ENCODE measurements around the gene PTH1R.

PTH1R gene

GRCh38 chr3:46901591-46902187 is 24.2 kb downstream of the PTH1R start:
- no peak overlapping the region for H3K27ac Mint-ChIP-seq
- H3K27me3 Mint-ChIP-seq (ENCODE audit: low read depth): peaks cover 16% of the 10 kb centered on the region
- no peaks in the 10 kb centered on the region for H3K36me3 Mint-ChIP-seq (ENCODE audit: low read depth)
- H3K9me3 Mint-ChIP-seq: no peaks in the 10 kb centered on the region
- peaks cover 2% of the 10 kb centered on the region for H3K4me1 Mint-ChIP-seq (ENCODE audit: low read depth)
- H3K4me3 Mint-ChIP-seq: no peak overlapping the region

GRCh38 chr3:46902188-46902631 is 24.7 kb downstream of the PTH1R start:
- no peak overlapping the region for H3K4me3 Mint-ChIP-seq
- H3K4me1 Mint-ChIP-seq (ENCODE audit: low read depth): peaks cover 2% of the 10 kb centered on the region
- H3K36me3 Mint-ChIP-seq (ENCODE audit: low read depth): no peaks in the 10 kb centered on the region
- H3K27me3 Mint-ChIP-seq (ENCODE audit: low read depth): peaks cover 16% of the 10 kb centered on the region
- H3K9me3 Mint-ChIP-seq: no peaks in the 10 kb centered on the region
- no peak overlapping the region for H3K27ac Mint-ChIP-seq

- H3K27ac Mint-ChIP-seq: no peak overlapping the region
- H3K4me1 Mint-ChIP-seq (ENCODE audit: low read depth): peaks cover 2% of the 10 kb centered on the region
- no peaks in the 10 kb centered on the region for H3K36me3 Mint-ChIP-seq (ENCODE audit: low read depth)
- no peaks in the 10 kb centered on the region for H3K9me3 Mint-ChIP-seq
- H3K4me3 Mint-ChIP-seq: no peak overlapping the region
- peaks cover 4% of the 10 kb centered on the region for H3K27me3 Mint-ChIP-seq (ENCODE audit: low read depth)
Measured at GRCh38 chr3:46903341-46904302, 26.1 kb downstream of the PTH1R start.

DNA sequence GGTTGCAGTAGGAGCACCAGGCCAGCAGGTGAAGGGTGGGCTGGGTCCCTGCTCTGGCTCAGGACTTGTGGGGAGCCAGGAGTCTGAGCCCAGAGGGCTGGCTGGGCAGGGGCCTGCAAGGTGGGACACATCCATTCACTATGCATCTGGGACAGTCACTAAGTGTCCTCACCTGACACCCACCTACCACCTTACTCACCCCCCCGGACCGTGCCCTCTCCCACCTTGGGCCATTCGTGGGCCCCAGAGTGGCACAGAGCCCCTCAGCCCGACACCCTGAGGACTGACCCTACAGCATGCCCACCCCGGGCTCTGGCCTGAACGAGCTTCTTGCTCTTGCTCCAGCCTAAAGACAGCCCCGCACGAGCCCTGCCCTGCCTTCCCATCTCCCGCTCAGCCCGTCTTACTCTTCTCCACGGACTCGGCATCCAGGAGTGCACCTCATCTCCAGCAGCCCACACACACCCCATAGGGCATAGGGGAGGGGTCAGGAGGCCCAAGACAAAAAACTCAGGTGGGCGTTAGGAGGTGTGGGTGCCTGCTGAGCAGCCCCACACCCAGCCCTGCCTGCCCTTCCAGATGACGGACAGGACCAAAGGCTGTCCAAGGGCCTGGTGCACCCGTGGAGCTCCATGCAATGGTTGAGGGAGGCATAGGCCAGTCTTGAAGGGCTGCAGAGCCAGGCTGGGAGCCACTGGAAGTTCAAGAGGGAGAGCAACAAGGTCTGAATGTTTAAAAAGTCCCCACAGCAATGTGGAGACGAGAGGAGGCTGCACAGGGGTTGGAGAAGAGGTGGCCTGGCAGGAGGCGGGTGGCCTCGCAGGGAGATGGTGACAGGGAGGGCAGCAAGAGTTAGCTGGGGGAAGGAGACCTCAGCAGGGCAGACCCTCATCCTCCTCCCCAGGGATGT is 27.0 kb downstream of the PTH1R start:
- H3K9me3 Mint-ChIP-seq: no peaks in the 10 kb centered on the region
- no peak overlapping the region for H3K4me3 Mint-ChIP-seq
- no peak overlapping the region for H3K27ac Mint-ChIP-seq
- no peaks in the 10 kb centered on the region for H3K27me3 Mint-ChIP-seq (ENCODE audit: low read depth)
- peaks cover 3% of the 10 kb centered on the region for H3K4me1 Mint-ChIP-seq (ENCODE audit: low read depth)
- no peaks in the 10 kb centered on the region for H3K36me3 Mint-ChIP-seq (ENCODE audit: low read depth)

- Mint-ChIP-seq H3K4me1 (ENCODE audit: low read depth) (peaks cover 3% of the 10 kb centered on the region), H3K36me3 (ENCODE audit: low read depth) (no peaks in the 10 kb centered on the region), H3K27ac (no peak overlapping the region), H3K27me3 (ENCODE audit: low read depth) (no peaks in the 10 kb centered on the region), H3K9me3 (no peaks in the 10 kb centered on the region), H3K4me3 (no peak overlapping the region)
Measured at GRCh38 chr3:46905213-46905560, 27.7 kb downstream of the PTH1R start.

GRCh38 chr3:46905661-46906451 is 28.3 kb downstream of the PTH1R start:
- H3K4me1 Mint-ChIP-seq (ENCODE audit: low read depth): peaks cover 3% of the 10 kb centered on the region
- no peak overlapping the region for H3K4me3 Mint-ChIP-seq

GRCh38 chr3:46906471-46907058 is 29.0 kb downstream of the PTH1R start:
- H3K4me3 Mint-ChIP-seq: no peak overlapping the region
- no peaks in the 10 kb centered on the region for H3K9me3 Mint-ChIP-seq
- H3K36me3 Mint-ChIP-seq (ENCODE audit: low read depth): no peaks in the 10 kb centered on the region
- no peak overlapping the region for H3K27ac Mint-ChIP-seq
- H3K27me3 Mint-ChIP-seq (ENCODE audit: low read depth): no peaks in the 10 kb centered on the region
- H3K4me1 Mint-ChIP-seq (ENCODE audit: low read depth): peaks cover 3% of the 10 kb centered on the region

More at GRCh38 chr3:46905661-46906451, 28.3 kb downstream of the PTH1R start:
- no peak overlapping the region for H3K27ac Mint-ChIP-seq
- no peaks in the 10 kb centered on the region for H3K36me3 Mint-ChIP-seq (ENCODE audit: low read depth)
- no peaks in the 10 kb centered on the region for H3K9me3 Mint-ChIP-seq
- H3K27me3 Mint-ChIP-seq (ENCODE audit: low read depth): no peaks in the 10 kb centered on the region

DNA sequence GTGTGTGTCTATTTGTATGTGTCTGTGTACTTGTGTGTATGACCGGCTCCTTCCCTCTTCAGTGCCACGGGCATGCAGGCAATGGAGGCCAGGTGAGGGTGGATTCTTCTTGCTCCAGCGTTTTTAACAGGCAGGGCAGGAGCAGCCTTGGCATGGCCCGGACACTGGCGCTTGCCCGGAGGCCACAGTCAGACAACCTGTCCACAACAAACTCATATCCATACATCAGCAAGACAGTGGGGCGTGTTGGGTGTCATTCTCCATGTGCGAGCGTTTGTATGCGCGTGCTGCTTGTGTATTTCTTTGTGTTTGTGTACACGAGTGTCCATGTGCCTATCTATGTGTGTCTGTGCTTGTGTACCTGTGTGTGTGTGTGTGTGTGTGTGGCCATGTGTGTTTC is 29.8 kb downstream of the PTH1R start:
- H3K4me3 Mint-ChIP-seq: no peak overlapping the region
- no peak overlapping the region for H3K27ac Mint-ChIP-seq
- H3K4me1 Mint-ChIP-seq (ENCODE audit: low read depth): peaks cover 3% of the 10 kb centered on the region
- no peaks in the 10 kb centered on the region for H3K9me3 Mint-ChIP-seq
- H3K36me3 Mint-ChIP-seq (ENCODE audit: low read depth): peaks cover under 1% of the 10 kb centered on the region
- H3K27me3 Mint-ChIP-seq (ENCODE audit: low read depth): no peaks in the 10 kb centered on the region

- H3K27me3 Mint-ChIP-seq (ENCODE audit: low read depth): no peaks in the 10 kb centered on the region
- no peak overlapping the region for H3K27ac Mint-ChIP-seq
- no peak overlapping the region for H3K4me3 Mint-ChIP-seq
- H3K36me3 Mint-ChIP-seq (ENCODE audit: low read depth): peaks cover 2% of the 10 kb centered on the region
- H3K4me1 Mint-ChIP-seq (ENCODE audit: low read depth): peaks cover 3% of the 10 kb centered on the region
- no peaks in the 10 kb centered on the region for H3K9me3 Mint-ChIP-seq
Measured at GRCh38 chr3:46907960-46908293, 30.4 kb downstream of the PTH1R start.

- no peak overlapping the region for H3K4me3 Mint-ChIP-seq
- H3K4me1 Mint-ChIP-seq (ENCODE audit: low read depth): peaks cover 6% of the 10 kb centered on the region
- H3K27me3 Mint-ChIP-seq (ENCODE audit: low read depth): no peaks in the 10 kb centered on the region
- H3K9me3 Mint-ChIP-seq: no peaks in the 10 kb centered on the region
- H3K36me3 Mint-ChIP-seq (ENCODE audit: low read depth): peaks cover 2% of the 10 kb centered on the region
- no peak overlapping the region for H3K27ac Mint-ChIP-seq
Measured at GRCh38 chr3:46908294-46908985, 30.9 kb downstream of the PTH1R start.

DNA sequence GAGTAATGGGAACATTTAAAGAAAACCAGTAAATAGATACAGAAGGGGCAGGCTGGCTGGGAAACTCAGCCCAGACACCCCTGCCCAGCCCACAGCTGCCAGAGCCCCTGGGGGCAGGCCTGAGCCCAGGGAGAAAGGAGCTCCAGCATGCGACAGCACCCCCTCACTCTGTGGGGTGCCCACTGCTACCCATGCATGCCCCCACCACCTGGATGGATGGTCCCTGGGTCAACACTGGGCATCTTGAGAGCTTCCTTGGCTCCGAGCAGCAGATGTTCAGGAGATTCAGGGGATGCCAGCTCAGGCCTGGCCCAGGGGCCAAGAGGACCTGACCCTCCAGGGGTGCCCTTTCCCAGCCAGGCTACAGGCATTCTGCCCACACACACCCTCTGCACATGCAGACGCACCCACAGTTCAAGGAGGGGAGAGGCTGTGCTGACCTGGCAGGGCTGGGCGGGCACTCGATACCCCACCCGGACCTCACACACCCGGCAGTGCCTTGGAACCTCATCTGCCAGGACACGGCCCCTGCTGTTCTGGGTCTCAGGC is 31.5 kb downstream of the PTH1R start:
- Mint-ChIP-seq H3K27me3 (ENCODE audit: low read depth) (no peaks in the 10 kb centered on the region), H3K27ac (no peak overlapping the region), H3K4me1 (ENCODE audit: low read depth) (peaks cover 10% of the 10 kb centered on the region), H3K36me3 (ENCODE audit: low read depth) (peaks cover 2% of the 10 kb centered on the region), H3K9me3 (no peaks in the 10 kb centered on the region), H3K4me3 (no peak overlapping the region)

GRCh38 chr3:46909535-46910161 is 32.1 kb downstream of the PTH1R start:
- peaks cover 10% of the 10 kb centered on the region for H3K4me1 Mint-ChIP-seq (ENCODE audit: low read depth)
- no peaks in the 10 kb centered on the region for H3K9me3 Mint-ChIP-seq
- no peaks in the 10 kb centered on the region for H3K27me3 Mint-ChIP-seq (ENCODE audit: low read depth)
- H3K36me3 Mint-ChIP-seq (ENCODE audit: low read depth): peaks cover 2% of the 10 kb centered on the region
- H3K4me3 Mint-ChIP-seq: no peak overlapping the region
- no peak overlapping the region for H3K27ac Mint-ChIP-seq
